Mesendoderm (in vitro differentiated cells): ENCODE data around the gene MCRIP2.

Experiments used
- DNase-seq: peaks from one replicate; pipeline ENCODE4 v3.0.0; 2013
- H2AK5ac ChIP-seq: 2 replicates; pipeline ENCODE4 v1.6.1; 2013; ENCODE audit warnings: low read length, inconsistent platforms
- H2BK120ac ChIP-seq: 2 replicates; pipeline ENCODE4 v1.6.1; 2013; ENCODE audit warnings: low read depth, mild to moderate bottlenecking, low read length, moderate library complexity, mixed read lengths
- H2BK15ac ChIP-seq: replicated peaks from 2 replicates; pipeline ENCODE4 v1.6.1; 2013; ENCODE audit warnings: low read depth, mild to moderate bottlenecking, moderate library complexity
- H2BK5ac ChIP-seq: 2 replicates; pipeline ENCODE4 v1.6.1; 2013; ENCODE audit warnings: low read length, inconsistent platforms
- H3K18ac ChIP-seq: 2 replicates; pipeline ENCODE4 v1.6.1; 2013; ENCODE audit warnings: mild to moderate bottlenecking, low read length, mixed read lengths
- H3K23ac ChIP-seq: one replicate; pipeline ENCODE4 v1.6.1; 2013; ENCODE audit warnings: low read length
- H3K27ac ChIP-seq: 2 replicates; pipeline ENCODE4 v1.5.1; 2013; ENCODE audit warnings: low read depth, mild to moderate bottlenecking, inconsistent platforms, low read length, moderate library complexity
- H3K27me3 ChIP-seq: 2 replicates; pipeline ENCODE4 v1.6.1; 2013; ENCODE audit warnings: low read length, control low read depth, mild to moderate bottlenecking, inconsistent platforms; ENCODE audit not compliant: insufficient read depth, poor library complexity
- H3K36me3 ChIP-seq: 2 replicates; pipeline ENCODE4 v1.6.1; 2013; ENCODE audit warnings: low read length, inconsistent platforms; ENCODE audit not compliant: control insufficient read depth, insufficient read depth
- H3K4ac ChIP-seq: one replicate; pipeline ENCODE4 v1.6.1; 2013; ENCODE audit warnings: low read depth, mild to moderate bottlenecking, low read length, moderate library complexity
- H3K4me1 ChIP-seq: 2 replicates; pipeline ENCODE4 v1.6.1; 2013; ENCODE audit warnings: low read depth, low read length, inconsistent platforms; ENCODE audit not compliant: control insufficient read depth
- H3K4me2 ChIP-seq: 2 replicates; pipeline ENCODE4 v1.6.1; 2013; ENCODE audit warnings: low read length
- H3K4me3 ChIP-seq: 2 replicates; pipeline ENCODE4 v1.5.1; 2013; ENCODE audit warnings: mild to moderate bottlenecking, low read length
- H3K56ac ChIP-seq: one replicate; pipeline ENCODE4 v1.6.1; 2013; ENCODE audit warnings: low read length
- H3K79me1 ChIP-seq: 2 replicates; pipeline ENCODE4 v1.6.1; 2013; ENCODE audit warnings: low read length, inconsistent platforms
- H3K79me2 ChIP-seq: 2 replicates; pipeline ENCODE4 v1.6.1; 2013; ENCODE audit warnings: mild to moderate bottlenecking, low read length; ENCODE audit not compliant: control insufficient read depth, insufficient read depth
- H3K9ac ChIP-seq: 2 replicates; pipeline ENCODE4 v1.6.1; 2013; ENCODE audit warnings: low read length, inconsistent platforms
- H4K5ac ChIP-seq: one replicate; pipeline ENCODE4 v1.6.1; 2013; ENCODE audit warnings: low read length
- H4K8ac ChIP-seq: one replicate; pipeline ENCODE4 v1.6.1; 2013; ENCODE audit warnings: low read depth, mild to moderate bottlenecking, control low read depth, low read length, moderate library complexity
- WGBS: extraction: QIAGEN DNeasy Blood & Tissue Kit; methylation state at CpG from one replicate; pipeline ENCODE4 v1.1.7; 2013; ENCODE audit warnings: low lambda C conversion rate, missing lambda C conversion rate; ENCODE audit not compliant: insufficient coverage; ENCODE audit errors: extremely low coverage; 5-methylcytosine and 5-hydroxymethylcytosine counted together

The MCRIP2 gene

GRCh38 chr16:667113-667779 lies 25.6 kb downstream of the MCRIP2 start:
- H3K27me3 ChIP-seq = no peaks in the 10 kb centered on the region
- H3K36me3 ChIP-seq = peaks cover 15% of the 10 kb centered on the region
- no peak overlapping the region for H2BK120ac ChIP-seq
- H3K27ac ChIP-seq = no peak overlapping the region
- H3K4ac ChIP-seq = no peak overlapping the region
- no peak overlapping the region for H2BK15ac ChIP-seq
- peak overlapping the region; percentile 64 for H3K56ac ChIP-seq
- H3K4me1 ChIP-seq = no peaks in the 10 kb centered on the region
- H2AK5ac ChIP-seq = no peak overlapping the region
- H3K18ac ChIP-seq = no peak overlapping the region
- no peak overlapping the region for H4K5ac ChIP-seq
- peaks cover 9% of the 10 kb centered on the region for H3K79me1 ChIP-seq
- no CpG with 5 or more reads among the region's 22 CpGs for WGBS
- peak overlapping the region; percentile 42 for H3K9ac ChIP-seq
- no peak for DNase-seq
- no peak overlapping the region for H3K4me3 ChIP-seq
- H3K79me2 ChIP-seq = peaks cover 12% of the 10 kb centered on the region
- no peak overlapping the region for H3K4me2 ChIP-seq
- no peak overlapping the region for H4K8ac ChIP-seq
- no peak overlapping the region for H2BK5ac ChIP-seq
- no peak overlapping the region for H3K23ac ChIP-seq

GRCh38 chr16:667780-668518 lies 26.3 kb downstream of the MCRIP2 start, which contains the start of gene RHOT2:
Gene RHOT2 (plus strand): TSS chr16:668132. CDS start chr16:668200, 68 bp downstream.
- Histone ChIP-seq H2BK5ac (no peak within 1 kb of the TSS), H3K79me1 (peaks cover 9% of the 10 kb centered on the region), H3K4me1 (no peaks in the 10 kb centered on the region), H3K9ac (peak within 1 kb of the TSS; percentile 94), H2AK5ac (no peak within 1 kb of the TSS), H3K23ac (peak within 1 kb of the TSS; percentile 24), H3K79me2 (peaks cover 12% of the 10 kb centered on the region), H4K8ac (no peak within 1 kb of the TSS), H2BK120ac (no peak within 1 kb of the TSS), H3K36me3 (peaks cover 20% of the 10 kb centered on the region), H3K27ac (no peak within 1 kb of the TSS), H3K27me3 (no peaks in the 10 kb centered on the region), H4K5ac (no peak within 1 kb of the TSS), H3K56ac (peak within 1 kb of the TSS; percentile 97), H2BK15ac (no peak within 1 kb of the TSS), H3K4me3 (peak within 1 kb of the TSS; percentile 88), H3K4ac (peak within 1 kb of the TSS; percentile 64), H3K4me2 (peak within 1 kb of the TSS; percentile 39), H3K18ac (peak within 1 kb of the TSS; percentile 19)
- WGBS = no CpG with 5 or more reads among the region's 78 CpGs
- DNase-seq = peak; percentile 95

GRCh38 chr16:668519-669171 lies 27.0 kb downstream of the MCRIP2 start:
- peak overlapping the region; percentile 19 for H3K18ac ChIP-seq
- H3K4ac ChIP-seq = peak overlapping the region; percentile 64
- no peak overlapping the region for H4K8ac ChIP-seq
- no peaks in the 10 kb centered on the region for H3K27me3 ChIP-seq
- H3K9ac ChIP-seq = peak overlapping the region; percentile 94
- H2BK5ac ChIP-seq = no peak overlapping the region
- H2AK5ac ChIP-seq = no peak overlapping the region
- peak overlapping the region; percentile 24 for H3K23ac ChIP-seq
- WGBS = no CpG with 5 or more reads among the region's 50 CpGs
- no peak overlapping the region for H2BK15ac ChIP-seq
- peak overlapping the region; percentile 39 for H3K4me2 ChIP-seq
- H3K27ac ChIP-seq = no peak overlapping the region
- H3K36me3 ChIP-seq = peaks cover 22% of the 10 kb centered on the region
- no peak overlapping the region for H4K5ac ChIP-seq
- peak overlapping the region; percentile 88 for H3K4me3 ChIP-seq
- H3K4me1 ChIP-seq = no peaks in the 10 kb centered on the region
- H3K56ac ChIP-seq = peak overlapping the region; percentile 97
- no peak for DNase-seq
- H2BK120ac ChIP-seq = no peak overlapping the region
- H3K79me1 ChIP-seq = peaks cover 9% of the 10 kb centered on the region
- peaks cover 12% of the 10 kb centered on the region for H3K79me2 ChIP-seq

GRCh38 chr16:669666-670065 lies 28.0 kb downstream of the MCRIP2 start:
- H3K9ac ChIP-seq = no peak overlapping the region
- H2AK5ac ChIP-seq = no peak overlapping the region
- H3K4me1 ChIP-seq = no peaks in the 10 kb centered on the region
- no peak overlapping the region for H3K4ac ChIP-seq
- H3K56ac ChIP-seq = no peak overlapping the region
- no peak overlapping the region for H2BK5ac ChIP-seq
- H2BK120ac ChIP-seq = no peak overlapping the region
- H3K23ac ChIP-seq = no peak overlapping the region
- H3K79me1 ChIP-seq = peaks cover 9% of the 10 kb centered on the region
- H3K27ac ChIP-seq = no peak overlapping the region
- H4K8ac ChIP-seq = no peak overlapping the region
- peaks cover 12% of the 10 kb centered on the region for H3K79me2 ChIP-seq
- H3K36me3 ChIP-seq = peaks cover 22% of the 10 kb centered on the region
- no peak overlapping the region for H4K5ac ChIP-seq
- H3K4me3 ChIP-seq = no peak overlapping the region
- no CpG with 5 or more reads among the region's 13 CpGs for WGBS
- no peak overlapping the region for H2BK15ac ChIP-seq
- DNase-seq = no peak
- H3K4me2 ChIP-seq = no peak overlapping the region
- no peak overlapping the region for H3K18ac ChIP-seq
- no peaks in the 10 kb centered on the region for H3K27me3 ChIP-seq

GRCh38 chr16:670485-671352 lies 29.1 kb downstream of the MCRIP2 start:
- Histone ChIP-seq H3K23ac (no peak overlapping the region), H3K4ac (no peak overlapping the region), H3K4me2 (no peak overlapping the region), H4K8ac (no peak overlapping the region), H2BK5ac (no peak overlapping the region), H3K79me2 (peaks cover 12% of the 10 kb centered on the region), H3K36me3 (peaks cover 22% of the 10 kb centered on the region), H3K4me1 (peaks cover 5% of the 10 kb centered on the region), H3K4me3 (no peak overlapping the region), H3K18ac (no peak overlapping the region), H3K56ac (no peak overlapping the region), H3K9ac (no peak overlapping the region), H4K5ac (no peak overlapping the region), H3K27ac (no peak overlapping the region), H3K27me3 (no peaks in the 10 kb centered on the region), H2AK5ac (no peak overlapping the region), H2BK15ac (no peak overlapping the region), H3K79me1 (peaks cover 9% of the 10 kb centered on the region), H2BK120ac (no peak overlapping the region)
- no peak for DNase-seq
- no CpG with 5 or more reads among the region's 52 CpGs for WGBS
